GM12864 (cell line): ENCODE measurements around the gene TMEM181.

Experiments used
- DNase-seq: peaks from one replicate; pipeline ENCODE4 v3.0.0-alpha.2; 2011; ENCODE audit warnings: low read depth
- H3K4me3 ChIP-seq: 2 replicates; pipeline ENCODE4 v1.5.1; 2011; ENCODE audit warnings: mild to moderate bottlenecking, low read depth, low read length, control low read depth
- TF ChIP-seq, protein P1 (sequence below): IDR thresholded peaks from 2 replicates; pipeline ENCODE4 v1.5.1; 2011; ENCODE audit warnings: low read depth, mild to moderate bottlenecking, moderate library complexity, low read length, control low read depth, inconsistent platforms; ENCODE audit errors: missing control alignments

TMEM181 gene

DNA sequence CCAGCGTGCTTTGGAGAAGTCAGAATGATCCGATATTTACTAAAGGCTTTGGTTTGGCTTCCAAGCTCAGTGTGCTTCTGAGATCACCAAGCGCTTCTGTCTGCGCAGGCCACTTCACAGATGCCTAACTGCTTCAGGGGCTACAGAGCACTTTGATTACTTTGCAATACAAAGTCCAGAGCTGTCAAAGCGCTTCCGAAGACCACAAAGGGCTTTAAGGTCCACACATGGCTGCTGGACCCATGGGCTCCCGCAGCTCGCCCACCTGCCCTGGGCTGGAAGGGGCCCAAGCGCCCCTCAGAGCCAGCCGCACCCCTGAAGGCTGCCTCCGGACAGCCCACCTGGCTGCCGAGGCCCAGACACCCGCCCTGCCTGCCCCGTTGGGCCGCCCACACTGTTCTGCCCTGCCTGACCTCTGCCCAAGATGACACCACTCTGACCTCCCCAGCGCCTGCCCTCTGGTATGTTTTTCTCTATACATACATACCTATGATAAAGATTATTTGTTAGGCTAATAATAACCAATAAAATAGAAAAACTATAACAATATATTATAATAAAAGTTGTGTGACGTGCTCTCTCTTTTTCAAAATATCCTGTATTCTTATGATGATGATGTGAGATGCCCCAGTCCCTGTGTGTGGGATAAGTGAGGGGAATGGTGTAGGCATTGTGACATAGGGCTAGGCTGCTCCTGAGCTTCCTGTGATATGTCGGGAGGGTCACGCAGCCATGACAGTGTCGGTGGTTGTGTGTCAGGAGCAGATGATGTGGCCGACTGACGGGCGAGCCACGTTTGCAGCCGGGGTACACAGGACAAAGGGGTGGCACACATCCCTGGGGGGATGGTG lies 62.0 kb downstream of the TMEM181 start:
- H3K4me3 ChIP-seq: no peak overlapping the region
- no peak for DNase-seq
- TF ChIP-seq, protein P1, sequence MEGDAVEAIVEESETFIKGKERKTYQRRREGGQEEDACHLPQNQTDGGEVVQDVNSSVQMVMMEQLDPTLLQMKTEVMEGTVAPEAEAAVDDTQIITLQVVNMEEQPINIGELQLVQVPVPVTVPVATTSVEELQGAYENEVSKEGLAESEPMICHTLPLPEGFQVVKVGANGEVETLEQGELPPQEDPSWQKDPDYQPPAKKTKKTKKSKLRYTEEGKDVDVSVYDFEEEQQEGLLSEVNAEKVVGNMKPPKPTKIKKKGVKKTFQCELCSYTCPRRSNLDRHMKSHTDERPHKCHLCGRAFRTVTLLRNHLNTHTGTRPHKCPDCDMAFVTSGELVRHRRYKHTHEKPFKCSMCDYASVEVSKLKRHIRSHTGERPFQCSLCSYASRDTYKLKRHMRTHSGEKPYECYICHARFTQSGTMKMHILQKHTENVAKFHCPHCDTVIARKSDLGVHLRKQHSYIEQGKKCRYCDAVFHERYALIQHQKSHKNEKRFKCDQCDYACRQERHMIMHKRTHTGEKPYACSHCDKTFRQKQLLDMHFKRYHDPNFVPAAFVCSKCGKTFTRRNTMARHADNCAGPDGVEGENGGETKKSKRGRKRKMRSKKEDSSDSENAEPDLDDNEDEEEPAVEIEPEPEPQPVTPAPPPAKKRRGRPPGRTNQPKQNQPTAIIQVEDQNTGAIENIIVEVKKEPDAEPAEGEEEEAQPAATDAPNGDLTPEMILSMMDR: no peak

DNA sequence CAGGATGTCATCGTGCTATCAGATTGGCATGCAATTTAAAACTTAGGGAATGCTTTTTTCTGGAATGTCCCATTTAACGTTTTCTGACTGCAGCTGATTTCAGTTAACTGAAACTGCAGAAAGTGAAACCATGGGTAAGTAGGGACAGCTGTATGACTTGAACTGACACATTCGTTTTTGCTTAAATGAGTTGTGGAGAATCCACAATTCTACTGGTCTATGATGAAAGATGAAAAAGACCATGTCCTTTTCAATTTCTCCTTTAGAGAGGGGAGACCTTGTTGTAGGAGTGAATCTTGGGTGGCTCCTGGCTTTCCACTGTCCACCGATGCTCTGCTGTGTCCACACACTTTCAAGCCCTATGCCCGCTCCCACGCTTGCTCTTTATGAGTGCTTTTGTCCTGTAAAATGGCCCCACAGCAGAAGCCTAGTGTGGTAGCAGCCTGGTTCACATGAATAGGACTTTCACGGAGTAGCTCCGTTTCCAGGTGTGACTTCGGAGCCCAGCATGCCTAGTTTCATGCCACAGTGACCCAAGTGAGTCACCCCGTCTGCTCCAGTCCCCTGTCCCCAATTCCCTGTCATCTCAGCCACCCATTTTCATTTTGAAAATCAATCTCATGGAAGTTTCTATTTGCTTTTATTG lies 62.8 kb downstream of the TMEM181 start:
- H3K4me3 ChIP-seq: no peak overlapping the region
- TF ChIP-seq, protein P1: no peak
- DNase-seq: no peak

DNA sequence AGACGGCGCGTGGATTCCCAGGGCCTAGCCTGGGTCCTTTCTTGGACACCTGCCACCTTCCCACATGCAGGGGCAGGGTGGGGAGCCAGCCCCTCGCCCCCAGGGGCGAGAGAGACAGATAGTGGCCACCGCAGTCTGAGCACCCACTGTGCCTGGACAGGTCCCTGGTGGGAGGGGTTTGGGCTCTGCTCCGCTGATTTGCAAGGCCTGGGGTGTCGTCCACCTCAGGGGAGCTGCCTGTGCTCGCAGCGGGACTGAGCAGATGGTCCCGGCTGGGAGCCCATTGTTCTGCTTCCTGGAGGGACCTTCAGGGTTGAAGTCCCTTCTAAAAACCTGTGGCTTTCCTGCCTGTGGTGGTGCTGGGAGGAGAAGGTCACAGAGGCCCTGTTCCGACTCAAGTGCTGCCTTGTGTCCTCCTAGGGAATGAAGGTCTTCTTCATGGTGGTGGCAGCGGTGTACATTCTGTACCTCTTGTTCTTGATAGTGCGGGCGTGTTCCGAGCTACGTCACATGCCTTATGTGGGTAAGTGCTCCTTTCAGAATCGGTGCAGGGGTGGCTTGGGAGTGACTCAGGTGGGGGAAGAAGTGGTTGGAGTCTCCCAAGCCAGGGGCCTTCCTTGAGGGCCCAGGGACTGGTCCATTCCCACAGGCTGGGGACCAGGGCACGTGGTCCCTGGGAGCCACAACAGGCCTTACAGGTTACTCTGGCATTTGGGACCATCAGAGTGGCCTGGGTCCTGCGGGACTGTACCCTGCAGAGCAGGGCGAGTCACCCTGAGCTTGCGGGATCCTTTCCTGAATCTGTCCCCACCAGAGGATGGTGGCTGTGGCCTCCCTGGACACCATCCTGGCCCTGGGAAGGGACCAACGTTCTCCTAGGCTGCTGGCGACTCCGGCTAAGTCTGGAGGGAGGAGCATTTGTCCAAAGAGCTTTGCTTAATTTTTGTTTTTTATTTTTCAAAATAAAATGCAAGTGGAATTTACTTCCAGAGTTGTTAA lies 65.1 kb downstream of the TMEM181 start:
- no peak for DNase-seq
- H3K4me3 ChIP-seq: no peak overlapping the region
- TF ChIP-seq, protein P1: no peak

DNA sequence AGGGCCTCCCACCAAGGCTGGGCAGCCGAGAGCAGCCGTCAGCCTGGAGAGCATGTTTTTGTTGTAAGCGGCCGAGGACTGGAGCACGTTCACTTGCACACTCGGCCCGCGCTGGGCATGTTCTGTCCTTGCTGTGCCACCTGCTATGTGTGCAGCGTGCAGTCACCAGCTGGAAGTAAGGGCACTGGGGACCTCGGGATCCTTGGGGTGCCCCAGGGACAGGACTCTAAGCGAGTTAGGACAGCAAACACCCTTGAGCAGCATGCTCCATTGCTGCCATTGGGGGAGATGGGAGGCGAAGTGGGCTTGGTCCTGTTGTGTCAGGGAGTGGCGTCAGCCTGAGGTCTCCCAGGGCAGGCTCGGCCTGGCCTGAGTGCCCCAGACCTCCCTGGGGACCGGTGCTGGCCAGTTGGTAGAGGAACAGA lies 66.0 kb downstream of the TMEM181 start:
- TF ChIP-seq, protein P1: no peak
- DNase-seq: no peak
- H3K4me3 ChIP-seq: no peak overlapping the region

DNA sequence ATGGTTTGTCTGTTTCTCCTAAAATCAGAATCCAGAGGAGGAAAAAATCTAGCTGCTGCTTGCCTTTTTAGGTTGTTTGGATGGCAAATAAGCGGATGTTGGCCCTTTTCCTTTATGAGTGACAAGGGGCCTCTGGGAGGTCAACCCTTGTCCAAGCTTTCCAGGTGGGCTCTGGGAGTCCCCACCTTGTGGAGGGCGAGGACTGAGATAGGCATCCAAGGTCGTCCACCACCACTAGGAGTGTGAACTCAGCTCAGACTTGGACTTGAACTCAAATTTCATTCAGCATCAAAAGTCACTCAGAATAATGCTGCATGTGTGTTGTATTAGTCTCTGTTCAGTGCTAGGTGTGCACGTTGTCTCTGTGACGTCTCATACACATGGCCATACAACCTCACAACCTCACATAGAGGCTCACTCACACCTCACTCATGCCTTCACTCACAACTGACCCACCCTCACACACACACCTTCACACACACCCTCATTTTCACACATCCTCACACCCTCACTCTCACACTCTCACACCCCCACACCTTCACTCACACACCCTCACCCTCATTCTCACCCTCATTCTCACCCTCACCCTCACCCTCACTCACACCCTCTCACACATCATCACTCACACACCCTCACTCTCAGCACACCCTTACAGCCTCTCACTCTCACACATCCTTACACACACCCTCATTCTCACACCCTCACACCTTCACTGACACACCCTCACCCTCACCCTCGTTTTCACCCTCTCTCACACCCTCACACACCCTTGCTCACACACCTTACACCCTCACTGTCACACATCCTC lies 66.7 kb downstream of the TMEM181 start:
- no peak overlapping the region for H3K4me3 ChIP-seq
- TF ChIP-seq, protein P1: no peak
- no peak for DNase-seq
